Lung (tissue), 12 donors: Measurements from ENCODE around the gene ANGPTL1. TPM values are rescaled to one million over a fixed set of nuclear protein-coding genes. Genes with fewer than 3 reads are reported as not detected.

Experiments used
- ATAC-seq: fragments of 200-7000 bp; cut with Tn5 transposase; one replicate; pipeline ENCODE4 v1.9.1; 2020; ENCODE audit warnings: moderate number of reproducible peaks; ENCODE audit not compliant: insufficient read depth, low FRiP score
- DNase-seq, 3 donors: peaks; one replicate each; pipeline ENCODE4 v3.0.0-alpha.2; 2013 to 2017
- H3K27ac ChIP-seq, 2 donors: one replicate each; pipeline ENCODE4 v1.5.1; 2013; ENCODE audit warnings: mild to moderate bottlenecking in 2 of 2, moderate library complexity in 2 of 2, control low read depth in 1 of 2, inconsistent platforms in 1 of 2, low read depth in 1 of 2, low read length in 1 of 2
- H3K27me3 ChIP-seq, 3 donors: one replicate each; pipeline ENCODE4 v1.5.1; 2013; ENCODE audit warnings: low read length in 2 of 3; ENCODE audit not compliant: control insufficient read depth in 3 of 3, insufficient read depth in 3 of 3
- H3K36me3 ChIP-seq, 4 donors: one replicate each; pipeline ENCODE4 v1.5.1; 2013; ENCODE audit warnings: low read length in 4 of 4, mild to moderate bottlenecking in 1 of 4, moderate library complexity in 1 of 4; ENCODE audit not compliant: control insufficient read depth in 4 of 4, insufficient read depth in 4 of 4
- H3K4me1 ChIP-seq, 5 donors: one replicate each; pipeline ENCODE4 v1.5.1; 2013; ENCODE audit warnings: low read length in 5 of 5, mild to moderate bottlenecking in 2 of 5, moderate library complexity in 1 of 5; ENCODE audit not compliant: control insufficient read depth in 5 of 5, insufficient read depth in 5 of 5
- H3K4me3 ChIP-seq: one replicate; pipeline ENCODE4 v1.5.1; 2013; ENCODE audit warnings: mild to moderate bottlenecking, control low read depth, moderate library complexity
- H3K9ac ChIP-seq, 2 donors: one replicate each; pipeline ENCODE4 v1.5.1; 2013; ENCODE audit warnings: low read length in 2 of 2, control low read depth in 1 of 2; ENCODE audit not compliant: insufficient read depth in 1 of 2
- H3K9me3 ChIP-seq, 4 donors: one replicate each; pipeline ENCODE4 v1.5.1; 2013; ENCODE audit warnings: low read length in 3 of 4, mild to moderate bottlenecking in 1 of 4, moderate library complexity in 1 of 4; ENCODE audit not compliant: control insufficient read depth in 4 of 4, insufficient read depth in 3 of 4
- WGBS, 2 donors: extraction: QIAGEN DNeasy Blood & Tissue Kit; methylation state at CpG; one replicate each; pipeline ENCODE4 v1.1.7; 2013; 5-methylcytosine and 5-hydroxymethylcytosine counted together
- polyA plus RNA-seq, 2 donors: library from polyadenylated mRNA; stranded (reverse); fragments of 200-250 nt; gene quantifications; one replicate each; pipeline ENCODE4 v1.2.1, GENCODE V29; 2013
- total RNA-seq, 2 donors: library from RNA; depleted of rRNA in 1 of 2; stranded (reverse); fragments of >200 nt in 1 of 2; gene quantifications; one replicate each; pipeline ENCODE4 v1.2.1, GENCODE V29; 2014 to 2021
- TF ChIP-seq, protein P1 (sequence below): IDR thresholded peaks from 2 replicates; pipeline ENCODE4 v1.5.1; 2012; ENCODE audit warnings: mild to moderate bottlenecking; ENCODE audit errors: control extremely low read depth, extremely low read depth
- donor health status: control.
- donor health status: control.
- donor health status: Bipolar disorder and iron deficiency.
- donor health status: healthy.
- donor health status: DM: yes; HTN: yes; CAD: no.

Gene ANGPTL1
- total and polyA plus RNA-seq, 4 donors: 2.6 to 24.3 (median 14.0) TPM

GRCh38 chr1:178808529-178808928, 62.3 kb downstream of the ANGPTL1 start:
- 94 to 95% methylated on average over 3 of the region's 3 CpGs for WGBS, 2 donors
- TF ChIP-seq, protein P1, sequence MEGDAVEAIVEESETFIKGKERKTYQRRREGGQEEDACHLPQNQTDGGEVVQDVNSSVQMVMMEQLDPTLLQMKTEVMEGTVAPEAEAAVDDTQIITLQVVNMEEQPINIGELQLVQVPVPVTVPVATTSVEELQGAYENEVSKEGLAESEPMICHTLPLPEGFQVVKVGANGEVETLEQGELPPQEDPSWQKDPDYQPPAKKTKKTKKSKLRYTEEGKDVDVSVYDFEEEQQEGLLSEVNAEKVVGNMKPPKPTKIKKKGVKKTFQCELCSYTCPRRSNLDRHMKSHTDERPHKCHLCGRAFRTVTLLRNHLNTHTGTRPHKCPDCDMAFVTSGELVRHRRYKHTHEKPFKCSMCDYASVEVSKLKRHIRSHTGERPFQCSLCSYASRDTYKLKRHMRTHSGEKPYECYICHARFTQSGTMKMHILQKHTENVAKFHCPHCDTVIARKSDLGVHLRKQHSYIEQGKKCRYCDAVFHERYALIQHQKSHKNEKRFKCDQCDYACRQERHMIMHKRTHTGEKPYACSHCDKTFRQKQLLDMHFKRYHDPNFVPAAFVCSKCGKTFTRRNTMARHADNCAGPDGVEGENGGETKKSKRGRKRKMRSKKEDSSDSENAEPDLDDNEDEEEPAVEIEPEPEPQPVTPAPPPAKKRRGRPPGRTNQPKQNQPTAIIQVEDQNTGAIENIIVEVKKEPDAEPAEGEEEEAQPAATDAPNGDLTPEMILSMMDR: no peak
- H3K27me3 ChIP-seq: no peaks in the 10 kb centered on the region
- ATAC-seq (no peak), DNase-seq (no peak)
- no peaks in the 10 kb centered on the region for H3K36me3 ChIP-seq
- no peak overlapping the region for H3K27ac ChIP-seq
- no peak overlapping the region for H3K9ac ChIP-seq
- H3K4me1 ChIP-seq: no peaks in the 10 kb centered on the region
- H3K9me3 ChIP-seq: no peaks in the 10 kb centered on the region
- H3K4me3 ChIP-seq: no peak overlapping the region

GRCh38 chr1:178806665-178807300, 64.1 kb downstream of the ANGPTL1 start:
- Histone ChIP-seq H3K4me1 (no peaks in the 10 kb centered on the region), H3K4me3 (no peak overlapping the region), H3K9me3 (no peaks in the 10 kb centered on the region), H3K36me3 (no peaks in the 10 kb centered on the region), H3K9ac (no peak overlapping the region), H3K27ac (no peak overlapping the region), H3K27me3 (no peaks in the 10 kb centered on the region)
- 95 to 96% methylated on average over 9 of the region's 9 CpGs for WGBS, 2 donors
- DNase-seq (no peak), ATAC-seq (no peak)
- TF ChIP-seq, protein P1: no peak

DNA sequence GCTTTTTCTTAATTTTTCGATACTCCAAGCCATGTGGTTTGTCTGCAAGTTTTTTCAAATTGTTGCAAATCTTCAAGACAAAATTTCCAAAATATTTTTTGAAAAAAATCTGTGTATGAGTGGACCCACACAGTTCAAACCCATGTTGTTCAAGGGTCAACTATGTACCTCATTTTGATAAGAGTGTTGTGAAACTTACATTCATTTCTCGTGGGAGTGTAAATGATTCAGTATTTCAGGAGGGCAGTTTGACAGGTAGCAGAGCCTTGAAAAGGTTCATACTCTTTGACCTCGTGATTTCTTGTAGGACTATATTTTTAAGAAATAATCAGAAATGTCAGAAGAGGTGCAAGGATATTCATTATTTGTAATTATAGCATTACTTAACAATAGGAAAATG, 68.0 kb downstream of the ANGPTL1 start:
- 84 to 94% methylated on average over 3 of the region's 3 CpGs for WGBS, 2 donors
- ATAC-seq (no peak), DNase-seq (no peak)
- Histone ChIP-seq H3K9ac (no peak overlapping the region), H3K4me3 (no peak overlapping the region), H3K27me3 (no peaks in the 10 kb centered on the region), H3K4me1 (no peaks in the 10 kb centered on the region), H3K36me3 (no peaks in the 10 kb centered on the region), H3K9me3 (peaks cover 0 to 7% (median 0%) of the 10 kb centered on the region in 4 donors), H3K27ac (no peak overlapping the region)
- TF ChIP-seq, protein P1: no peak

Other genes with a start within 250 kb of the ANGPTL1 start
- 10 to 100 TPM in 1 of 2 donors, 1 to 10 TPM in 1; 8.5 to 33.2 TPM for gene RALGPS2, start 145.8 kb downstream of the ANGPTL1 start, total RNA-seq
- gene RALGPS2, start 145.8 kb downstream of the ANGPTL1 start, polyA plus RNA-seq: 1 to 10 TPM; 1.2 to 1.7 TPM
- gene FAM20B, start 154.8 kb upstream of the ANGPTL1 start, total RNA-seq: 10 to 100 TPM; 24.3 to 35.8 TPM
- 10 to 100 TPM in 1 of 2 donors, 1 to 10 TPM in 1; 7.9 to 13.7 TPM for gene FAM20B, start 154.8 kb upstream of the ANGPTL1 start, polyA plus RNA-seq
- gene TOR3A, start 211.0 kb upstream of the ANGPTL1 start, total RNA-seq: 10 to 100 TPM; 30.1 to 33.8 TPM
- 10 to 100 TPM; 14.4 to 44.8 TPM for gene TOR3A, start 211.0 kb upstream of the ANGPTL1 start, polyA plus RNA-seq